Measurements from ENCODE around the gene MTMR1.

The MTMR1 gene

DNA sequence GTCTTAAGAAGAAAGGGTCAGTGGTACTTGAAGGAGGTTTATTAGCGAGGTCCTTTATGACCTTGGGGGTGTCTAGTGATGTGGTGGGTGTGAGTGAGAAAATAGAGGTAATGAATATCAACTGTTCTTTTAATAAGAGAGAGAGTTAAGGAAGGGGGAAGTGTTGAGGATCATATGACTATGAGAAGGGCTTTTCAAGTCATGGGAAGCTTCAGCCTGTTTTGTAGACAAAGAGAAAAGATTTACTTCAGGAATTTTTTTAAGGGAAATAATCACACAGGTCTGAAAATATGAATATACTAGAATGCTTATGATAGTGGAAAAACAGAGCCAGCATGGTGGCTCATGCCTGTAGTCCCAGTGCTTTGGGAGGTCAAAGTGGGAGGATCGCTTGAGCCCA is 41.3 kb upstream of the MTMR1 start:
- TF ChIP-seq, protein P1, sequence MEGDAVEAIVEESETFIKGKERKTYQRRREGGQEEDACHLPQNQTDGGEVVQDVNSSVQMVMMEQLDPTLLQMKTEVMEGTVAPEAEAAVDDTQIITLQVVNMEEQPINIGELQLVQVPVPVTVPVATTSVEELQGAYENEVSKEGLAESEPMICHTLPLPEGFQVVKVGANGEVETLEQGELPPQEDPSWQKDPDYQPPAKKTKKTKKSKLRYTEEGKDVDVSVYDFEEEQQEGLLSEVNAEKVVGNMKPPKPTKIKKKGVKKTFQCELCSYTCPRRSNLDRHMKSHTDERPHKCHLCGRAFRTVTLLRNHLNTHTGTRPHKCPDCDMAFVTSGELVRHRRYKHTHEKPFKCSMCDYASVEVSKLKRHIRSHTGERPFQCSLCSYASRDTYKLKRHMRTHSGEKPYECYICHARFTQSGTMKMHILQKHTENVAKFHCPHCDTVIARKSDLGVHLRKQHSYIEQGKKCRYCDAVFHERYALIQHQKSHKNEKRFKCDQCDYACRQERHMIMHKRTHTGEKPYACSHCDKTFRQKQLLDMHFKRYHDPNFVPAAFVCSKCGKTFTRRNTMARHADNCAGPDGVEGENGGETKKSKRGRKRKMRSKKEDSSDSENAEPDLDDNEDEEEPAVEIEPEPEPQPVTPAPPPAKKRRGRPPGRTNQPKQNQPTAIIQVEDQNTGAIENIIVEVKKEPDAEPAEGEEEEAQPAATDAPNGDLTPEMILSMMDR (conservative IDR thresholded peaks at IDR 0.05; ENCODE audit: low read depth), result no peak
- POLR2A ChIA-PET (ENCODE audit: low non-redundant PET), result no interaction called here
- no peak overlapping the region for H3K27ac ChIP-seq
- CTCF ChIA-PET, result no interaction called here
- no peak for DNase-seq (ENCODE audit: low spot score)

DNA sequence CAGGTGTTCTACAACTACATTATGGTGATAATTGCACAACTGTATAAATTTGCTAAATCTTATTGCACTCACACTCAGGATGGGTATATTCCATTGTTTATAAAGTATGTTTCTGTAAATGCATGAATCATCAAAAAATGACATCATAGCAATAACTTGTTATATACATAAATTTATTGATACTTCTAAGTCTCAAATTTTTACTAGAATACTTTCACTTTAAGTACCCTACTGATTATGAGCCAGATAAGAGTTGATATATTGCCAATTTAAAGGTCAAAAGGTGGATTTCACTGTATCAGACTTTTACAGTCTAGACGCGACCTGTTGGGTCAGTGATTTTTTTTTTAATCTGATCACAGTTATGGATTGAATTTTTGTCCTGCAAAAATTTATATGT is 37.4 kb upstream of the MTMR1 start:
- CTCF ChIA-PET, result no interaction called here
- no peak for DNase-seq (ENCODE audit: low spot score)
- TF ChIP-seq, protein P1 (conservative IDR thresholded peaks at IDR 0.05; ENCODE audit: low read depth), result no peak
- POLR2A ChIA-PET (ENCODE audit: low non-redundant PET), result no interaction called here
- no peak overlapping the region for H3K27ac ChIP-seq

DNA sequence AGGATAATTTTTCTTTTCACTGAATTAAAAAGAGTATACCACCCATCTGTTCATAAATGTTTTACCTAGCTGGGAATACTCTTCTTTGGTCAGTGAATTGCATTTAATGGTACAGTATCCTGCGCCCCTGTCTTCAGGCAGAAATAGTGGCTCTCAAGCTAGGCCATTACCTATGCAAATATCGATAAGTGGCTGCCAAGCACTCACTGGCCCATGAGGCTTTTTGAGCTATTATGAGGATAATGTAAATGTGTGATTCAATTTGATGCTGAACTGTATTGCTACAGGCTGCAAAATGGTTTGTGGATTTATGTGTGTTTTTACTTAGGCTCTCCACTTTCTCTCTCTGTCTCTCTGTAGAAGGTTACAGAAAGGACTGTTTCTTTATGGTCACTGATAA is 30.1 kb upstream of the MTMR1 start:
- CTCF ChIA-PET, result interaction anchor here (0.7 kb wide), 1 partner anchor 686 kb away, joined by 3 read pairs; no protein-coding TSS in a partner anchor
- POLR2A ChIA-PET (ENCODE audit: low non-redundant PET), result no interaction called here
- TF ChIP-seq, protein P1 (conservative IDR thresholded peaks at IDR 0.05; ENCODE audit: low read depth), result no peak
- no peak for DNase-seq (ENCODE audit: low spot score)
- H3K27ac ChIP-seq, result no peak overlapping the region

DNA sequence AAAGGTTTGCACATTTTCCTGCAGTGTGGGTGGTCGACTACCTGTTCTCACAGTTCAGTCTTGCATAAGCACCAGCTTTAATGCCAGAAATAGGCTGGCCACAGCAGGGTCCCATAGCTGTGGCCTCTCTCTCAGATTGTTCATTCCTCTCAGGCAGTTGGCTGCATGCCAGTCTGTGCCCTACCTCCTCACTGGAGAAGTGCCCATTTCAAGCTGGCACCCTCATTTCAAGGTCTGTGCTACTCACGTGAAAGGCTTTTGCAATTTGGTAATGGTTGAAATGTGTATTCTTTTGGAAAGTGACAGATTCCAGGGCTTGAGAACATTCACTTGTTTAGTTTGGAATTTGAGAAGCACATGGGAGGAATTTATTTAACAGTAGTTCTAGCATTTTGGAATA is 28.9 kb upstream of the MTMR1 start:
- H3K27ac ChIP-seq, result no peak overlapping the region
- POLR2A ChIA-PET (ENCODE audit: low non-redundant PET), result no interaction called here
- DNase-seq (ENCODE audit: low spot score), result no peak
- CTCF ChIA-PET, result no interaction called here
- TF ChIP-seq, protein P1 (conservative IDR thresholded peaks at IDR 0.05; ENCODE audit: low read depth), result no peak

DNA sequence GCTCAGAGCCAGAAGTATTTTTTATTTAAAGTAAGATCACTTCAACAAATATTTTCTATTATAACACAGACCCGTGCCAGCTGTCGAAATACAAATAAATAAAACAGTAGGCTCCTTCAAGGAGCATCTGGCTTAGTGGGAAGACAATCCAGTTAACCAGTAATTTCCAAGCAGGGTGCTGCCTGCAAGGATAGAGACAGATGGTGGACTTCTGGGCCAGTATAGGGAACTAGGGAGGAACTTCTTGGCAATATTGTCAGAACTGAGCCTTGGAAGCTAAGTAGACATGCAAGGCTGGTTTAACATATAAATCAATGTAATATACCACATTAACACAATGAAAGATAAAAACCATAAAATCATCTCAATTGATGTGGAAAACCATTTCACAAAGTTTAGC is 17.0 kb upstream of the MTMR1 start:
- CTCF ChIA-PET, result no interaction called here
- no peak overlapping the region for H3K27ac ChIP-seq
- DNase-seq (ENCODE audit: low spot score), result no peak
- TF ChIP-seq, protein P1 (conservative IDR thresholded peaks at IDR 0.05; ENCODE audit: low read depth), result no peak
- POLR2A ChIA-PET (ENCODE audit: low non-redundant PET), result no interaction called here

DNA sequence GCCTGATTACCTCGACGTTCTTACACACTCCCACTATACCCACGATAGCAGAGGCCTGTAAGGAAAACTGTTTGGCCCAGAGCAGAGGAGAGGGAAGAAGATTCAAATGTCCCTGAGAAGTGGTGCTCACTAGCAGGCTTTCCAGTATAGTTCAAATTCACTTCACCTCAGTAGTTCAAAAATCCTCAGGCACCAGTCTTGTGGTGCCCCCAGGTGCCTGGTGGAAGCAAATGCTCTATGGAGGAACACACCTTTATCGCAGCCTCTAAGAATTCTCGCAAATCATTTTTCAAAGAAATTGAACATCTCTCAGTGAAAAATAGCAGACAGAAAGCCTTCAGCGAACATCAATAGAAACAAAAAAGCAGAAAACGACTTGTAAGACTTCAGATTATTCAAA is 12.2 kb upstream of the MTMR1 start:
- TF ChIP-seq, protein P1 (conservative IDR thresholded peaks at IDR 0.05; ENCODE audit: low read depth), result peak; percentile 39
- POLR2A ChIA-PET (ENCODE audit: low non-redundant PET), result no interaction called here
- CTCF ChIA-PET, result interaction anchor here (0.6 kb wide), 1 partner anchor 563 kb away, joined by 4 read pairs; no protein-coding TSS in a partner anchor
- DNase-seq (ENCODE audit: low spot score), result peak; percentile 27
- H3K27ac ChIP-seq, result no peak overlapping the region

DNA sequence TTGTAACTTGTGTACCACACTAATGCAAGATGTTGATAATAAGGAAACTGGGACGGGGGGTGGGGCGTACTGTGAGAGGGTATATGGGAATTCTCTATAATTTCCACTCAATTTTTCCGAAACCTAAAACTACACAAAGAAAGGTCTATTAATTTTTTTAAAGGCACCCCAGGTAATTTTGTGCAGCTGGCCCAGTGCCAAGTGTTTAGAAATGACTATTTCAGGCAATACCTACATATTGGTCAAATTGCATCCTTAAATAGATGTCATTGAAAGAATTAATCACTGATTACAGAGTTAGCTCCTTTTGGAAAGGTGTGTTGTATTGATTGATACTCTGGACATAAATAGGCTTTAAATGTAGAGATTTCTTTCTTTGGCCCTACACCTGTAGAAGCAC is 10.1 kb upstream of the MTMR1 start:
- no peak overlapping the region for H3K27ac ChIP-seq
- DNase-seq (ENCODE audit: low spot score), result no peak
- ChIA-PET CTCF (interaction anchor here (0.5 to 1.5 kb wide), 8 partner anchors 10 to 1171 kb away, joined by 3 to 11 read pairs (median 4); partner anchors contain the start of gene MTMR1), POLR2A (ENCODE audit: low non-redundant PET) (no interaction called here)
- TF ChIP-seq, protein P1 (conservative IDR thresholded peaks at IDR 0.05; ENCODE audit: low read depth), result no peak
